ENCODE data around the gene TNFRSF12A. TPM values are rescaled to one million over a fixed set of nuclear protein-coding genes. Genes with fewer than 3 reads are reported as not detected.

TNFRSF12A gene
- total and polyA plus RNA-seq, 2 donors (not counting 1 experiment from before 2014, with no cell fraction given): 80.7 to 196 TPM

- no peak overlapping the region for H3K9ac ChIP-seq (ENCODE audit: insufficient read depth, low read length)
- peak overlapping the region in 2 of 4 experiments; percentile 30 to 33 for H3K4me3 ChIP-seq (replicated peaks in 1 of 4; ENCODE audit: control extremely low read depth in 1 of 4, insufficient read depth in 1 of 4, low read depth in 3 of 4, low read length in 4 of 4)
- no peak overlapping the region for H2AFZ ChIP-seq (ENCODE audit: low read length)
- peaks cover 8% of the 10 kb centered on the region for H3K4me1 ChIP-seq (ENCODE audit: control insufficient read depth, extremely low read depth, insufficient read depth, low read length)
- no peaks in the 10 kb centered on the region for H4K20me1 ChIP-seq (ENCODE audit: control insufficient read depth, extremely low read depth, insufficient read depth, low read length)
- H3K27me3 ChIP-seq (ENCODE audit: control insufficient read depth, insufficient read depth, low read length): no peaks in the 10 kb centered on the region
- no peaks in the 10 kb centered on the region for H3K9me3 ChIP-seq (ENCODE audit: control insufficient read depth, insufficient read depth, low read depth, low read length)
- H3K79me2 ChIP-seq (ENCODE audit: control insufficient read depth, insufficient read depth, low read length): peaks cover 5% of the 10 kb centered on the region
- no peak overlapping the region for H3K27ac ChIP-seq (ENCODE audit: insufficient read depth, low read length)
- TF ChIP-seq EZH2 (IDR thresholded peaks at IDR 0.05; ENCODE audit: low read length, missing control alignments): no peak
- peak; percentile 38 to 87 for TF ChIP-seq CTCF (conservative IDR thresholded peaks at IDR 0.05 in 1 of 2, IDR thresholded peaks at IDR 0.05 in 1 of 2; ENCODE audit: low read depth in 1 of 2, low read length in 2 of 2)
- H3K4me2 ChIP-seq (ENCODE audit: extremely low read depth, insufficient read depth, low read length): no peak overlapping the region
- H3K36me3 ChIP-seq (ENCODE audit: control insufficient read depth, insufficient read depth, low read length): no peaks in the 10 kb centered on the region
- peak; percentile 61 to 70 for DNase-seq (ENCODE audit: low read depth in 2 of 2)
Measured at GRCh38 chr16:2983706-2984136, 36.4 kb upstream of the TNFRSF12A start.

GRCh38 chr16:2985462-2985861 is 34.7 kb upstream of the TNFRSF12A start:
- Histone ChIP-seq H3K4me3 (replicated peaks in 1 of 4; ENCODE audit: control extremely low read depth in 1 of 4, insufficient read depth in 1 of 4, low read depth in 3 of 4, low read length in 4 of 4) (no peak overlapping the region), H3K4me2 (ENCODE audit: extremely low read depth, insufficient read depth, low read length) (no peak overlapping the region), H3K27ac (ENCODE audit: insufficient read depth, low read length) (no peak overlapping the region), H2AFZ (ENCODE audit: low read length) (no peak overlapping the region), H3K4me1 (ENCODE audit: control insufficient read depth, extremely low read depth, insufficient read depth, low read length) (peaks cover 4% of the 10 kb centered on the region), H3K36me3 (ENCODE audit: control insufficient read depth, insufficient read depth, low read length) (no peaks in the 10 kb centered on the region), H3K9ac (ENCODE audit: insufficient read depth, low read length) (no peak overlapping the region), H3K79me2 (ENCODE audit: control insufficient read depth, insufficient read depth, low read length) (no peaks in the 10 kb centered on the region), H3K9me3 (ENCODE audit: control insufficient read depth, insufficient read depth, low read depth, low read length) (no peaks in the 10 kb centered on the region), H4K20me1 (ENCODE audit: control insufficient read depth, extremely low read depth, insufficient read depth, low read length) (no peaks in the 10 kb centered on the region), H3K27me3 (ENCODE audit: control insufficient read depth, insufficient read depth, low read length) (no peaks in the 10 kb centered on the region)
- TF ChIP-seq CTCF (conservative IDR thresholded peaks at IDR 0.05 in 1 of 2, IDR thresholded peaks at IDR 0.05 in 1 of 2; ENCODE audit: low read depth in 1 of 2, low read length in 2 of 2): no peak
- TF ChIP-seq EZH2 (IDR thresholded peaks at IDR 0.05; ENCODE audit: low read length, missing control alignments): no peak
- DNase-seq (ENCODE audit: low read depth in 2 of 2): peak in 1 of 2 donors; percentile 15

GRCh38 chr16:2985893-2986355 is 34.2 kb upstream of the TNFRSF12A start:
- DNase-seq (ENCODE audit: low read depth in 2 of 2): no peak
- H3K27ac ChIP-seq (ENCODE audit: insufficient read depth, low read length): no peak overlapping the region
- no peaks in the 10 kb centered on the region for H3K9me3 ChIP-seq (ENCODE audit: control insufficient read depth, insufficient read depth, low read depth, low read length)
- no peak overlapping the region for H3K4me3 ChIP-seq (replicated peaks in 1 of 4; ENCODE audit: control extremely low read depth in 1 of 4, insufficient read depth in 1 of 4, low read depth in 3 of 4, low read length in 4 of 4)
- H3K27me3 ChIP-seq (ENCODE audit: control insufficient read depth, insufficient read depth, low read length): no peaks in the 10 kb centered on the region
- H2AFZ ChIP-seq (ENCODE audit: low read length): no peak overlapping the region
- TF ChIP-seq EZH2 (IDR thresholded peaks at IDR 0.05; ENCODE audit: low read length, missing control alignments): no peak
- no peak for TF ChIP-seq CTCF (conservative IDR thresholded peaks at IDR 0.05 in 1 of 2, IDR thresholded peaks at IDR 0.05 in 1 of 2; ENCODE audit: low read depth in 1 of 2, low read length in 2 of 2)
- no peak overlapping the region for H3K4me2 ChIP-seq (ENCODE audit: extremely low read depth, insufficient read depth, low read length)
- H4K20me1 ChIP-seq (ENCODE audit: control insufficient read depth, extremely low read depth, insufficient read depth, low read length): no peaks in the 10 kb centered on the region
- H3K9ac ChIP-seq (ENCODE audit: insufficient read depth, low read length): no peak overlapping the region
- no peaks in the 10 kb centered on the region for H3K36me3 ChIP-seq (ENCODE audit: control insufficient read depth, insufficient read depth, low read length)
- H3K4me1 ChIP-seq (ENCODE audit: control insufficient read depth, extremely low read depth, insufficient read depth, low read length): peaks cover under 1% of the 10 kb centered on the region
- no peaks in the 10 kb centered on the region for H3K79me2 ChIP-seq (ENCODE audit: control insufficient read depth, insufficient read depth, low read length)
